Mesendoderm (in vitro differentiated cells): ENCODE results near the gene SRGAP1.

Experiments
- DNase-seq: peaks from one replicate; pipeline ENCODE4 v3.0.0; 2013
- H2AK5ac ChIP-seq: 2 replicates; pipeline ENCODE4 v1.6.1; 2013; ENCODE audit warnings: low read length, inconsistent platforms
- H2BK120ac ChIP-seq: 2 replicates; pipeline ENCODE4 v1.6.1; 2013; ENCODE audit warnings: low read depth, mild to moderate bottlenecking, low read length, moderate library complexity, mixed read lengths
- H2BK15ac ChIP-seq: replicated peaks from 2 replicates; pipeline ENCODE4 v1.6.1; 2013; ENCODE audit warnings: low read depth, mild to moderate bottlenecking, moderate library complexity
- H2BK5ac ChIP-seq: 2 replicates; pipeline ENCODE4 v1.6.1; 2013; ENCODE audit warnings: low read length, inconsistent platforms
- H3K18ac ChIP-seq: 2 replicates; pipeline ENCODE4 v1.6.1; 2013; ENCODE audit warnings: mild to moderate bottlenecking, low read length, mixed read lengths
- H3K23ac ChIP-seq: one replicate; pipeline ENCODE4 v1.6.1; 2013; ENCODE audit warnings: low read length
- H3K27ac ChIP-seq: 2 replicates; pipeline ENCODE4 v1.5.1; 2013; ENCODE audit warnings: low read depth, mild to moderate bottlenecking, inconsistent platforms, low read length, moderate library complexity
- H3K27me3 ChIP-seq: 2 replicates; pipeline ENCODE4 v1.6.1; 2013; ENCODE audit warnings: low read length, control low read depth, mild to moderate bottlenecking, inconsistent platforms; ENCODE audit not compliant: insufficient read depth, poor library complexity
- H3K36me3 ChIP-seq: 2 replicates; pipeline ENCODE4 v1.6.1; 2013; ENCODE audit warnings: low read length, inconsistent platforms; ENCODE audit not compliant: control insufficient read depth, insufficient read depth
- H3K4ac ChIP-seq: one replicate; pipeline ENCODE4 v1.6.1; 2013; ENCODE audit warnings: low read depth, mild to moderate bottlenecking, low read length, moderate library complexity
- H3K4me1 ChIP-seq: 2 replicates; pipeline ENCODE4 v1.6.1; 2013; ENCODE audit warnings: low read depth, low read length, inconsistent platforms; ENCODE audit not compliant: control insufficient read depth
- H3K4me2 ChIP-seq: 2 replicates; pipeline ENCODE4 v1.6.1; 2013; ENCODE audit warnings: low read length
- H3K4me3 ChIP-seq: 2 replicates; pipeline ENCODE4 v1.5.1; 2013; ENCODE audit warnings: mild to moderate bottlenecking, low read length
- H3K56ac ChIP-seq: one replicate; pipeline ENCODE4 v1.6.1; 2013; ENCODE audit warnings: low read length
- H3K79me1 ChIP-seq: 2 replicates; pipeline ENCODE4 v1.6.1; 2013; ENCODE audit warnings: low read length, inconsistent platforms
- H3K79me2 ChIP-seq: 2 replicates; pipeline ENCODE4 v1.6.1; 2013; ENCODE audit warnings: mild to moderate bottlenecking, low read length; ENCODE audit not compliant: control insufficient read depth, insufficient read depth
- H3K9ac ChIP-seq: 2 replicates; pipeline ENCODE4 v1.6.1; 2013; ENCODE audit warnings: low read length, inconsistent platforms
- H4K5ac ChIP-seq: one replicate; pipeline ENCODE4 v1.6.1; 2013; ENCODE audit warnings: low read length
- H4K8ac ChIP-seq: one replicate; pipeline ENCODE4 v1.6.1; 2013; ENCODE audit warnings: low read depth, mild to moderate bottlenecking, control low read depth, low read length, moderate library complexity
- WGBS: extraction: QIAGEN DNeasy Blood & Tissue Kit; methylation state at CpG from one replicate; pipeline ENCODE4 v1.1.7; 2013; ENCODE audit warnings: low lambda C conversion rate, missing lambda C conversion rate; ENCODE audit not compliant: insufficient coverage; ENCODE audit errors: extremely low coverage; 5-methylcytosine and 5-hydroxymethylcytosine counted together

SRGAP1 gene

GRCh38 chr12:64001439-64001838 lies 156.9 kb downstream of the SRGAP1 start:
- Histone ChIP-seq H4K5ac (no peak overlapping the region), H3K4me2 (no peak overlapping the region), H3K4ac (no peak overlapping the region), H3K79me1 (no peaks in the 10 kb centered on the region), H2BK5ac (no peak overlapping the region), H3K4me3 (no peak overlapping the region), H3K18ac (no peak overlapping the region), H3K79me2 (no peaks in the 10 kb centered on the region), H3K4me1 (no peaks in the 10 kb centered on the region), H3K23ac (no peak overlapping the region), H3K9ac (no peak overlapping the region), H4K8ac (no peak overlapping the region), H3K36me3 (no peaks in the 10 kb centered on the region), H3K56ac (no peak overlapping the region), H2BK15ac (no peak overlapping the region), H3K27ac (no peak overlapping the region), H2BK120ac (no peak overlapping the region), H2AK5ac (no peak overlapping the region), H3K27me3 (no peaks in the 10 kb centered on the region)
- DNase-seq = no peak

- H3K79me2 ChIP-seq = no peaks in the 10 kb centered on the region
- H4K8ac ChIP-seq = no peak overlapping the region
- no peak overlapping the region for H3K23ac ChIP-seq
- DNase-seq = no peak
- no peak overlapping the region for H2BK120ac ChIP-seq
- no peak overlapping the region for H2BK15ac ChIP-seq
- H3K27ac ChIP-seq = no peak overlapping the region
- H3K56ac ChIP-seq = no peak overlapping the region
- no peak overlapping the region for H3K4me2 ChIP-seq
- H3K9ac ChIP-seq = no peak overlapping the region
- H3K4me3 ChIP-seq = no peak overlapping the region
- no peaks in the 10 kb centered on the region for H3K4me1 ChIP-seq
- H2AK5ac ChIP-seq = no peak overlapping the region
- H2BK5ac ChIP-seq = no peak overlapping the region
- H3K36me3 ChIP-seq = no peaks in the 10 kb centered on the region
- H3K27me3 ChIP-seq = no peaks in the 10 kb centered on the region
- no CpG with 5 or more reads among the region's 3 CpGs for WGBS
- H3K79me1 ChIP-seq = no peaks in the 10 kb centered on the region
- H4K5ac ChIP-seq = no peak overlapping the region
- no peak overlapping the region for H3K4ac ChIP-seq
- no peak overlapping the region for H3K18ac ChIP-seq
These were observed 160.1 kb downstream of the SRGAP1 start for GRCh38 chr12:64004641-64005040.

GRCh38 chr12:64006211-64006825 lies 161.8 kb downstream of the SRGAP1 start:
- WGBS = no CpG with 5 or more reads among the region's 2 CpGs
- H3K9ac ChIP-seq = no peak overlapping the region
- H3K79me2 ChIP-seq = no peaks in the 10 kb centered on the region
- no peak overlapping the region for H3K4ac ChIP-seq
- no peak overlapping the region for H3K23ac ChIP-seq
- H3K18ac ChIP-seq = no peak overlapping the region
- no peak overlapping the region for H2BK5ac ChIP-seq
- H3K27ac ChIP-seq = no peak overlapping the region
- no peaks in the 10 kb centered on the region for H3K79me1 ChIP-seq
- H3K4me1 ChIP-seq = no peaks in the 10 kb centered on the region
- no peak overlapping the region for H4K8ac ChIP-seq
- H3K56ac ChIP-seq = no peak overlapping the region
- DNase-seq = peak; percentile 95
- H3K4me3 ChIP-seq = no peak overlapping the region
- no peak overlapping the region for H2BK15ac ChIP-seq
- H3K27me3 ChIP-seq = no peaks in the 10 kb centered on the region
- H2BK120ac ChIP-seq = no peak overlapping the region
- H2AK5ac ChIP-seq = no peak overlapping the region
- H4K5ac ChIP-seq = no peak overlapping the region
- no peaks in the 10 kb centered on the region for H3K36me3 ChIP-seq
- no peak overlapping the region for H3K4me2 ChIP-seq

GRCh38 chr12:64007853-64008252 lies 163.4 kb downstream of the SRGAP1 start:
- no peak overlapping the region for H3K27ac ChIP-seq

GRCh38 chr12:64008596-64008995 lies 164.1 kb downstream of the SRGAP1 start:
- Histone ChIP-seq H4K5ac (no peak overlapping the region), H3K36me3 (no peaks in the 10 kb centered on the region), H4K8ac (no peak overlapping the region), H3K18ac (no peak overlapping the region), H3K79me1 (no peaks in the 10 kb centered on the region), H2BK15ac (no peak overlapping the region), H3K27me3 (no peaks in the 10 kb centered on the region), H3K4ac (no peak overlapping the region), H3K79me2 (no peaks in the 10 kb centered on the region), H3K56ac (no peak overlapping the region), H2BK120ac (no peak overlapping the region), H2BK5ac (no peak overlapping the region), H3K4me3 (no peak overlapping the region), H2AK5ac (no peak overlapping the region), H3K23ac (no peak overlapping the region), H3K27ac (no peak overlapping the region), H3K4me1 (peaks cover 3% of the 10 kb centered on the region), H3K9ac (no peak overlapping the region), H3K4me2 (no peak overlapping the region)
- DNase-seq = no peak
- WGBS = no CpG with 5 or more reads among the region's 3 CpGs

More at GRCh38 chr12:64007853-64008252, 163.4 kb downstream of the SRGAP1 start:
- Histone ChIP-seq H3K27me3 (no peaks in the 10 kb centered on the region), H3K4me3 (no peak overlapping the region), H3K56ac (no peak overlapping the region), H2AK5ac (no peak overlapping the region), H4K8ac (no peak overlapping the region), H2BK120ac (no peak overlapping the region), H3K36me3 (no peaks in the 10 kb centered on the region), H2BK5ac (no peak overlapping the region), H3K9ac (no peak overlapping the region), H3K4me1 (no peaks in the 10 kb centered on the region), H3K4ac (no peak overlapping the region), H3K4me2 (no peak overlapping the region), H3K18ac (no peak overlapping the region), H2BK15ac (no peak overlapping the region), H3K79me2 (no peaks in the 10 kb centered on the region), H3K23ac (no peak overlapping the region), H3K79me1 (no peaks in the 10 kb centered on the region), H4K5ac (no peak overlapping the region)
- no CpG with 5 or more reads among the region's 2 CpGs for WGBS
- DNase-seq = peak; percentile 34
